ENCODE data around the gene VAV2.

GRCh38 chr9:133866946-133867345, 125.2 kb downstream of the VAV2 start:
- TF ChIP-seq CTCF (IDR thresholded peaks at IDR 0.05) (no peak), POLR2AphosphoS5 (IDR thresholded peaks at IDR 0.05) (no peak), POLR2A (IDR thresholded peaks at IDR 0.05) (no peak)

Measured in breast epithelium (tissue), 3 donors.